NCI-H1436 treated with DMSO at 0.1 percent for 48 hours (cell line): ENCODE data around the gene PCDHGB3.
A peak's percentile ranks its signal among the peaks of the same experiment; 100 is the strongest.
"Not testable (repeated sequence)": the region's sequence is repeated elsewhere in the genome, so short reads cannot be mapped to it uniquely, and the experiment has no call there.

Experiments used
- DNase-seq: peaks from one replicate; lab custom pipeline; 2025; lab: John Stamatoyannopoulos, UW

PCDHGB3 gene

DNA sequence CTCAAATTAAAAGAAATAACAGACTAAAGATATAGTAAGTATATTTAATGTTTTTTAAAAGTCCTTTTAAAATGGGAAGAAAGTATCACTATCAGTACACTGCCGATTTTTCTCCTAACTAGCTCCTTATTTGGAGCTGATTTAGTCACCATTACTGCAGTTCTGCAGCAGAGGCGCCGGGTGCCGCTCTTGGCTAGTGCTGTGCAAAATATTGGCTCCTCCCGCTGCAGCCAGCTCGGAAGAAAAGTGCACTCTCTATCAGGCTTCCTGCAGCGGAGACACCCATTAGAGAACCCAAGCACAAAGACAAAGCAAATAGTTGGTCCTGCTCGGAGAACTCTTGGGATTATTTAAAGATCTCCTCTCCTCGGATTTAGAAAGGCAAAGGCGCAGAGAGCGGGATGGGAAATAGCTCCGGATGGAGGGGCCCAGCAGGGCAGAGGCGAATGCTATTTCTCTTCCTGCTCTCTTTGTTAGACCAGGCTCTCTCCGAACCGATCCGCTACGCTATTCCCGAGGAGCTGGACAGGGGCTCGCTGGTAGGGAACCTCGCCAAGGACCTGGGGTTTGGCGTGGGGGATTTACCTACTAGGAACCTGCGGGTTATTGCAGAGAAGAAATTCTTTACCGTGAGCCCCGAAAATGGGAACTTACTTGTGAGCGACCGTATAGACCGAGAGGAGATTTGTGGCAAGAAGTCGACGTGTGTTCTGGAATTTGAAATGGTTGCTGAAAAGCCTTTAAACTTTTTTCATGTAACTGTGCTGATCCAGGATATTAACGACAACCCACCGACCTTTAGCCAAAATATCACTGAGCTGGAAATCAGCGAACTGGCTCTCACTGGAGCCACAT lies at the start of gene PCDHGB3:
Gene PCDHGB3 (plus strand): TSS at position 249 of the 855 bp plus-strand sequence. CDS start 153 bp downstream, at position 402.
- no peak for DNase-seq

- no peak for DNase-seq
These were observed 47.8 kb upstream of the PCDHGB3 start for GRCh38 chr5:141322261-141322660.

- DNase-seq = no peak
These were observed 43.8 kb upstream of the PCDHGB3 start for GRCh38 chr5:141326088-141326854.

DNA sequence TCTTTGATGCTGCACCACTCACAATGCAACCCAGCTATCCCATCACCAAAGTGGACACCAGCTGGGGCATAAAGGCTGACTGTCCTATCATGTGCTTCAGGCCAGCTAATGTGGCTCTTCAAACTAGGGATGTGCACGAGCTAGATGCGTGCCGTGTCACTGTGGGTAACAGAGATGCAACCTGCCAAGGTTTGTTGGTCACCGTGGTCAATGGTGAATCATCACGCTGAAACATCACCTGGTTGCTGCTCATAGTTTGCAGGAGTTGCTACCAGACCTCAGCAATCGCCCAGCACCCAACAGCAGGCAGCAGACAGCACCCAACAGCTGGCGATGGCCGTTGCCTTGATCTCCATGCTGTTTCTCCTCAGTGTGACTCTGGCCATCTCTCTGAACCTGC lies 41.8 kb upstream of the PCDHGB3 start:
- DNase-seq = no peak

GRCh38 chr5:141330299-141331080 lies 39.6 kb upstream of the PCDHGB3 start, which contains the start of gene PCDHGA1:
TSS of gene PCDHGA1 (plus strand) at chr5:141330514.
- DNase-seq = no peak

GRCh38 chr5:141332571-141332970 lies 37.5 kb upstream of the PCDHGB3 start:
- DNase-seq = not testable (repeated sequence)

DNA sequence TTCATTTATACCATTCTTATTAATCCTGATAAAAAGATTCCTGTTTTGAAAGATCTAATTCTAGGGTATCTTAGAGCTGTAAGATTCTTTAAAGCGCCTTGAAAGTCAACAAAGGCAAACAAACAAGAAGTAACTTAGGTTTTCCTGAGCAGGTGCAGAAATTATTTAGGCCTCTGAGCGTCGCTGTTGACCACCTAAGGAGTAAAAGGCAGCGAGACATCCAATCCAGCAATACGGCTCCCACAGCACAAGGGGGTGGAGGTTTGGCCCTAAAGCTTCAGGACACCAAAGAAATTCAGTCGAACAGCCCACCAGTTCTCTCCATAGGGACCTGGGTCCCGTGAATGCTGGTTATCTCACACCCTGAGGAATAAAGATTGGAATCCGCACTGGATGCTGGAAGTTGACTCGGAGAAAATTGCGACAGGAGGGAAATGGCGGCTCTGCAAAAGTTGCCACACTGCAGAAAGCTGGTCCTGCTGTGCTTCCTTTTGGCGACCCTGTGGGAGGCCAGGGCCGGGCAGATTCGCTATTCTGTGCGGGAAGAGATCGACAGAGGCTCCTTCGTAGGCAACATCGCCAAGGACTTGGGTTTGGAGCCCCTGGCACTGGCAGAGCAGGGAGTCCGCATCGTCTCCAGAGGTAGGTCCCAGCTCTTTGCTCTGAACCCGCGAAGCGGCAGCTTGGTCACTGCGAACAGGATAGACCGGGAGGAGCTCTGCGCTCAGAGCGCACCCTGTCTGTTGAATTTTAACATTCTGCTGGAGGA lies 31.3 kb upstream of the PCDHGB3 start, which contains the start of gene PCDHGA2:
Gene PCDHGA2 (plus strand): TSS at position 223 of the 769 bp plus-strand sequence.
- DNase-seq = no peak

DNA sequence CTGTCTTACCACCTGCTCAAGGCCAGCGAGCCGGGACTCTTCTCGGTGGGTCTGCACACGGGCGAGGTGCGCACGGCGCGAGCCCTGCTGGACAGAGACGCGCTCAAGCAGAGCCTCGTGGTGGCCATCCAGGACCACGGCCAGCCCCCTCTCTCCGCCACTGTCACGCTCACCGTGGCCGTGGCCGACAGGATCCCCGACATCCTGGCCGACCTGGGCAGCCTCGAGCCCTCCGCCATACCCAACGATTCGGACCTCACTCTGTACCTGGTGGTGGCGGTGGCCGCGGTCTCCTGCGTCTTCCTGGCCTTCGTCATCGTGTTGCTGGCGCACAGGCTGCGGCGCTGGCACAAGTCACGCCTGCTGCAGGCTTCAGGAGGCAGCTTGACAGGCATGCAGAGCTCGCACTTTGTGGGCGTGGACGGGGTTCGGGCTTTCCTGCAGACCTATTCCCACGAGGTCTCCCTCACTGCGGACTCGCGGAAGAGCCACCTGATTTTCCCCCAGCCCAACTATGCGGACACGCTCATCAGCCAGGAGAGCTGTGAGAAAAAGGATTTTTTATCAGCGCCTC lies 29.2 kb upstream of the PCDHGB3 start:
- DNase-seq = not testable (repeated sequence)

GRCh38 chr5:141342773-141343172 lies 27.3 kb upstream of the PCDHGB3 start:
- DNase-seq = no peak

DNA sequence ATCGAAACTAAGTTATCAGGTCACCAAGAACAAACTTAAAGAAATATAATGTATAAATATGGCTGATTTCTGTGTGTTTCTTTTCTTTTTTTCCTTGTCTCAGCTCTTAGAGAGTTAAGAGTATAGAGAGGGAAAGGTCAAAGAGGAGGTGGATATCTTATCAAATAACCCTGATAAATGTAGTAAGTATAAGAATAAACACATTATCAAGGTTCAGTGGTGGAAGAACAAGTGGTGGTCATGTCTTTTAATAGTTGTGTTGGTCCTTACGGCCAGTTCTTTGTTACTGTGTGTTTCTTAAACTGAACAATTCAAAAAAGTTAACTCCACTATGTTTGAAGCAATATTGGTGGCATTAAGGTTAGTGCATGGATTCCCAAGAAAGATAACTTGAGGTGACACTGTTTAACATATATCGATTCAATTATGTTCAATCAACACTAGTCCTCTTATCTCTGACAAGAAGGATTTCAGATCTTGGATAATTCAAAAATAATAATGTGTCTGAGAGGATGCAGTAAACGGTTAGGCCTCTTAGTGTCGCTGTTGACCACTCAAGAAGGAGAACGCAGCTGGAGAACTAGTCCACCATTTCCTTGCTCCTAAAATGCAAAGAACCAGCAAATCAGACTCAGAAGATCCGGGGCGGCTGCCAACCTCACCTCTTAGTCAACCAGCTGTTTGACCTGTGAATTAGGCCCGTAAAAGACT lies 26.6 kb upstream of the PCDHGB3 start, which contains the start of gene PCDHGA3:
Gene PCDHGA3 (plus strand): TSS at position 588 of the 711 bp plus-strand sequence. CDS start 205 bp downstream, outside the sequence.
- no peak for DNase-seq

GRCh38 chr5:141343953-141344463 lies 26.0 kb upstream of the PCDHGB3 start:
- no peak for DNase-seq

- DNase-seq = no peak
These were observed 24.7 kb upstream of the PCDHGB3 start for GRCh38 chr5:141345327-141345726.

DNA sequence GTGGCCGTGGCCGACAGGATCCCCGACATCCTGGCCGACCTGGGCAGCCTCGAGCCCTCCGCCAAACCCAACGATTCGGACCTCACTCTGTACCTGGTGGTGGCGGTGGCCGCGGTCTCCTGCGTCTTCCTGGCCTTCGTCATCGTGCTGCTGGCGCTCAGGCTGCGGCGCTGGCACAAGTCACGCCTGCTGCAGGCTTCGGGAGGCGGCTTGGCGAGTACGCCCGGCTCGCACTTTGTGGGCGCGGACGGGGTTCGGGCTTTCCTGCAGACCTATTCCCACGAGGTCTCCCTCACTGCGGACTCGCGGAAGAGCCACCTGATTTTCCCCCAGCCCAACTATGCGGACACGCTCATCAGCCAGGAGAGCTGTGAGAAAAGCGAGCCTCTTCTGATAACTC lies 24.0 kb upstream of the PCDHGB3 start:
- DNase-seq = not testable (repeated sequence)

DNA sequence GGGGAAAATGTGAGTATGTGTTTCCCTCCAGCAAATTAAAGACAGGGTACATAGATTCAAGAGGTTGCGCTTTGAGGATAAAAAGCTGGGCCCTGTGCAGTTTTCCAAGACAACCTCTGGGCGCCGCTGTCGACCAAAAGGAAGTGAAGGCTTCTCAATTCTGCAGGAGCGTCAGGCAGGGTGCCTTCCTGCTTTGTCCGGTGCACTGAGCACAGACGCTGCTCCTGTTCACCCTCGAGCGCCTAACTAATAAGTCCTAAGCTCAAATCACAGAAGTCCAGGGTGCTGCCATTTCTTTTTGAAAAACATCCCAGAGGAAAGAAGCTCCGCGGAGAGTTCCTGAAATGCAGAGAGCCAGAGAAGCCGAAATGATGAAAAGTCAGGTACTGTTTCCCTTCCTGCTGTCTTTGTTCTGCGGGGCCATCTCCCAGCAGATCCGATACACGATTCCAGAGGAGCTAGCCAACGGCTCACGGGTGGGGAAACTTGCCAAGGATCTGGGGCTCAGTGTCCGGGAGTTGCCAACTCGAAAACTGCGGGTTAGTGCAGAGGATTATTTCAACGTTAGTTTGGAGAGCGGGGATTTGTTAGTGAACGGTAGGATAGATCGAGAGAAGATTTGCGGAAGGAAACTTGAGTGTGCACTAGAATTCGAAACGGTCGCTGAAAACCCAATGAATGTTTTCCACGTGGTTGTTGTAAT lies 20.0 kb upstream of the PCDHGB3 start, which contains the start of gene PCDHGB1:
Gene PCDHGB1 (plus strand): TSS at position 183 of the 703 bp plus-strand sequence. CDS start 162 bp downstream, at position 345.
- DNase-seq = peak; percentile 37

- DNase-seq = no peak
These were observed 18.5 kb upstream of the PCDHGB3 start for GRCh38 chr5:141351591-141351990.

GRCh38 chr5:141354900-141355469 lies 15.1 kb upstream of the PCDHGB3 start, which contains the start of gene PCDHGA4:
TSS of gene PCDHGA4 (plus strand) at chr5:141355021. CDS start at chr5:141355108, 87 bp downstream.
- DNase-seq = no peak

DNA sequence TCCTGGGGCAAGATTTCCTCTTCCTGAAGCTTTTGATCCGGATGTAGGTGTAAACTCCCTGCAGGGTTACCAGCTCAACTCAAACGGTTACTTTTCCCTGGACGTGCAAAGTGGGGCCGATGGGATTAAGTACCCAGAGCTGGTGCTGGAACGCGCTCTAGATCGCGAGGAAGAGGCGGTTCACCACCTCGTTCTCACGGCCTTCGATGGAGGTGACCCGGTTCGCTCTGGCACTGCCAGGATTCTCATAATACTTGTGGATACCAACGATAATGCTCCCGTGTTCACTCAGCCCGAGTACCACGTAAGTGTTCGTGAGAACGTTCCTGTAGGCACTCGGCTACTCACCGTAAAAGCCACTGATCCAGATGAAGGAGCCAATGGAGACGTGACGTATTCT lies 14.4 kb upstream of the PCDHGB3 start:
- DNase-seq = no peak

- no peak for DNase-seq
These were observed 13.9 kb upstream of the PCDHGB3 start for GRCh38 chr5:141356133-141356532.

DNA sequence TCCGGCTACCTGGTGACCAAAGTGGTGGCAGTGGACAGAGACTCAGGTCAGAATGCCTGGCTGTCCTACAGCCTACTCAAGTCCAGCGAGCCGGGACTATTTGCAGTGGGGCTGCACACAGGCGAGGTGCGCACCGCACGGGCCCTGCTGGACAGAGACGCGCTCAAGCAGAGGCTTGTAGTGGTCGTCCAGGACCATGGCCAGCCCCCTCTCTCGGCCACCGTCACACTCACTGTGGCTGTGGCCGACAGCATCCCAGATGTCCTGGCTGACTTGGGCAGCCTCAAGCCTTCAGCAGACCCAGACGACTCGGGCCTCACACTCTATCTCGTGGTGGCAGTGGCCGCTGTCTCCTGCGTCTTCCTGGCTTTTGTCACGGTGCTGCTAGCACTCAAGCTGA lies 13.1 kb upstream of the PCDHGB3 start:
- no peak for DNase-seq
